ENCODE data around the gene CTU2.

CTU2 gene

DNA sequence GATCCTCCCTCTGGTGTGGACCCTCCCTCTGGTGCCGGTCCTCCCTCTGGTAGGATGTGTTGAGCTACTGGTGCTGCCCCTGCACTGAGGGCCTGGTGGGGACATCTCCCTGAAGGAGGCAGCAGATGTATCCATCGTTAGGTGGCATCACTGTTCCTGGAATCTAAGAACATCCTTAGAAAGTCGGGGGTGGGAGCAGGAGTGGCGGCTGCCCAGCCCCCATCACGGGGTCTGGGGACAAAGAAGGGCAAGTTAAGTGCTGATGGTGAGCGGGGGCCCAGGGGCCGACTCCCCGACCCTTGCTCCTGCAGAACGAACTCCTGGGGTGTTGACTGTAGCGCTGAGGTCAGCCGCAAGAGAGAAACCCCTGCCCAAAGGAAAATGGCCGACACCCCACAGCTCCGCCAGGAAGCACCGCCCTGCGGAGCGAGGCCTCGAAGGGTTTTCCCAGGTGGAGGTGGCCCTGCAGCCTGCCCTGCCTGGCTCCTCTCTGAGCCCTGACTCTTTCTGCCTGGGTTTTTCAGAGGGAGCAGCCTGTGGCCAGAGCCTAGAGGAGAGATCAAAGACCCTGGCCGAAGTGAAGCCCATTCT lies 5.5 kb downstream of the CTU2 start:
- no peak for TF ChIP-seq CTCF (IDR thresholded peaks at IDR 0.05; ENCODE audit: low read depth, low read length)
- H3K4me3 ChIP-seq (ENCODE audit: low read depth, low read length), result no peak overlapping the region

DNA sequence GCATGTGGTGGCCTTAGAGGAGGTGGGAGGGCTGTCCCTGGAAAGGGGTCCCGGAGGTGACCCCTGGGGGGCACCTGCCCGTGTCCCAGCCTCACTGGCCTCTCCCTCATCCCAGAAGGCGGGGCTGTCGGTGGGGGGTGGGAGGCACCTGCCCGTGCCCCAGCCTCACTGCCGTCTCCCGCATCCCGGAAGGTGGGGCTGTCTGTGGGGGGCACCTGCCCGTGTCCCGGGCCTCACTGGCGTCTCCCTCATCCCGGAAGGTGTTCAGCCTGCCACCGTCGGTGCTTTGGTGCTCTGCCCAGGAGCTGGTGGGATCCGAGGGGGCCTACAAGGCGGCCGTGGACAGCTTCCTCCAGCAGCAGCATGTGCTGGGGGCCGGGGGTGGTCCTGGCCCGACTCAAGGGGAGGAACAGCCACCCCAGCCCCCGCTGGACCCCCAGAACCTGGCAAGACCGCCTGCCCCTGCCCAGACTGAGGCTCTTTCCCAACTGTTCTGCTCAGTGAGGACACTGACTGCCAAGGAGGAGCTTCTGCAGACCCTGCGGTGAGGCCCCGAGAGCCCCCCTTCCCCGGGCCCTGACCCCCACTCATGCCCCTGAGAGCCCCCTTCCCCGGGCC lies 6.2 kb downstream of the CTU2 start:
- no peak for TF ChIP-seq CTCF (IDR thresholded peaks at IDR 0.05; ENCODE audit: low read depth, low read length)

GRCh38 chr16:88713054-88713453 lies 6.8 kb downstream of the CTU2 start:
- TF ChIP-seq CTCF (IDR thresholded peaks at IDR 0.05; ENCODE audit: low read depth, low read length), result no peak

More for the DNA sequence above, 6.2 kb downstream of the CTU2 start:
- no peak overlapping the region for H3K4me3 ChIP-seq (ENCODE audit: low read depth, low read length)

DNA sequence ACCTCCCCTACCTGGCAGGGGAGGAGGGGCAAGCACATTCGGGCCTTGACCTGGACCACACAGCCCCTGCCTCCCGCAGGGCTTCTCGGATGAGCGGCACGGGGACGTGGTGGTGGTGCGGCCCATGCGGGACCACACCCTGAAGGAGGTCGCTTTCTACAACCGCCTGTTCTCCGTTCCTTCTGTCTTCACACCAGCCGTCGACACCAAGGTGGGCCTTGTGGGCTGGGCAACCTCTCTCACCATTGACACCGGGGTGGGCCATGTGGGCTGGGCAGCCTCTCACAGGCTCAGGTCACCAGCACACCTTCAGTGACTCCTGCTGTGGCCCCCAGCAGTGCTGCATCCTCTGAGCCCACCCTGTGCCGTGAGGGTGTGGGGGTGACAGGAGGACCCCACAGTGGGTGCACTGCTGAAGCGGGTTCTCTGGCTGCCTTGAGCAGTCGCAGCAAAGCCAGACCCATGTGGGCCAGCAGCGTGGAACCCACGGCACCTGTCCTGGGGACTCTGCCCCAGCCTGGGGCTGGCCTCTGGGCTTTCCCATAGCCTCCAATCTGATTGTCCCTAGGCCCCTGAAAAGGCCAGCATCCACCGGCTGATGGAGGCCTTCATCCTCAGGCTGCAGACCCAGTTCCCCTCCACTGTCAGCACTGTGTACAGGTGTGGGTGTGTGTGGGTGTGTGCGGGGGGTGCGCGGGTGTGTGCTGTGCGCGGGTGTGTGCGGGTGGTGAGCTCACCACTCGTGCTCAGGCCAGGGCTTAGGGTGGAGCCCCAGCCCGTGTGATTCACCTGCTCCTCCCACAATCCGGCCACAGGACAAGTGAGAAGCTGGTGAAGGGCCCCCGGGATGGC lies 7.5 kb downstream of the CTU2 start:
- H3K4me3 ChIP-seq (ENCODE audit: low read depth, low read length), result no peak overlapping the region
- TF ChIP-seq CTCF (IDR thresholded peaks at IDR 0.05; ENCODE audit: low read depth, low read length), result no peak

More at GRCh38 chr16:88713054-88713453, 6.8 kb downstream of the CTU2 start:
- H3K4me3 ChIP-seq (ENCODE audit: low read depth, low read length), result no peak overlapping the region

GRCh38 chr16:88714420-88715302 lies 8.4 kb downstream of the CTU2 start:
- no peak for TF ChIP-seq CTCF (IDR thresholded peaks at IDR 0.05; ENCODE audit: low read depth, low read length)
- no peak overlapping the region for H3K4me3 ChIP-seq (ENCODE audit: low read depth, low read length)

DNA sequence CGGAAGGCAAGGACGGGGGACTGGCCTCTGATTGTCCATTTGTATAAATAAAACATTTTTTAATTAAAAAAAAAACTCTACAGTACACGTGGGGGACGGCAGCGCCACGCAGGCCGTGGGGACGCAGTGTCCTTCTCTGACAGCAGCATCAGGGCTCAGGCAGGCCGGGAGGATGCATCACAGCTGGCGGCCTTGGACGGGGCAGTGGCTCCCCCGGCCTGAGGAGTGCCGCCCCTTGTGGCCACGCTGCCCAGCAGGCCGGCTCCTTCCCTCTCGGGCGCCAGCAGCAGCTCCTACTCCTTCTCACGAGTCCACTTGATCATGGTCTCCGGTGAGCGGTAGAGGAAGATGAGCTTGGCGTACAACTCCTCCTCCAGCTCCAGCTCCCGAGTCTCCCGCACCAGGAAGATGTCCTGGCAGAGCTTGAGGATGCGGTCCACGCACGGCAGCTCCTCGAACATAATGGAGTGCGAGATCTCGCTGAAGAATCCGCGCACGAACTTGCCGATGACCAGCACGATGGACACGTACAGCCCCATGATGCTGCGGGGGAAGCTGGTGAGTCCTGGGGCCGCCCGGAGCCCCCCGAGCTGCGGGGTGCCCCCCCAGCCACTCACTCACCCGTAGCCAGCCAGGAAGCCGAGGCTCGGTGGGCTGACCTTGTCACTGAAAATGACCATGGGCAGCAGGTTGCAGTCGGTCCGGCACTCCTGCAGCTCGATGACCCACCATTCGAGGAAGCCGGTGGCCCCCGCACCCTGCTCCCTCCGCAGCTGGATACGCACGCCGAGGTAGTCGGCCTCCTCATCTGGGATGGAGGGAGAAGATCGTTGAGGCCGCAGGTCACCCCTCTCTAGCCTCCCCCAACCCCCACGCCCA lies 9.2 kb downstream of the CTU2 start:
- TF ChIP-seq CTCF (IDR thresholded peaks at IDR 0.05; ENCODE audit: low read depth, low read length), result no peak

More for the DNA sequence above, 9.2 kb downstream of the CTU2 start:
- H3K4me3 ChIP-seq (ENCODE audit: low read depth, low read length), result no peak overlapping the region

Measured in WI38 (cell line).